ENCODE results near the gene DMD. TPM values are rescaled to one million over a fixed set of nuclear protein-coding genes. Genes with fewer than 3 reads are reported as not detected.

The DMD gene
- total and polyA plus RNA-seq, 9 donors = 14.0 to 70.5 (median 37.6) TPM

DNA sequence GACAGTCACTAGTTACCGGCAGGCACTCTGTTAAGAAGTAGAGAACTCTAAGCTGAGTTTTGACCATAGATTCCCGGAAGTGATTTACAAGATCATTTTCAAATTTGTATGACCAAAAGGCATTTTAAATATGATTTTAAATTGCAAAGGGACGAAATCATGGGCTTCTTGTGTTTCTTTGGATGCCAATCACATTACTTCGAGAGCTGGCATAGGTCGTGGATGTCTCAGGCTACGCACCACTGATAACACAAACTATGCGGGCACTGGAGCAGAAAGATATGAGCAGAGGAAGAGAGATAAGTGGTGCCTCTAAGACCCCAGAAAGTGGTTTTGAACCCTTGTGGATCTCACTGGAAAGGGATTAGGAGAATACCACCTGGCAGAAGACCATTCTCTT is 1845.3 kb downstream of the DMD start:
- Histone ChIP-seq H3K4me1 (ENCODE audit: insufficient read depth) (no peaks in the 10 kb centered on the region), H3K27ac (no peak overlapping the region), H3K4me3 (no peak overlapping the region), H3K9me3 (no peaks in the 10 kb centered on the region), H3K27me3 (no peaks in the 10 kb centered on the region), H3K36me3 (no peaks in the 10 kb centered on the region)
- 70 to 75% (median 74%) methylated on average over 7 of the region's 7 CpGs for WGBS, 3 donors
- intact Hi-C loops (cut with DNase I) = no loop called here
- TF ChIP-seq, protein P1, sequence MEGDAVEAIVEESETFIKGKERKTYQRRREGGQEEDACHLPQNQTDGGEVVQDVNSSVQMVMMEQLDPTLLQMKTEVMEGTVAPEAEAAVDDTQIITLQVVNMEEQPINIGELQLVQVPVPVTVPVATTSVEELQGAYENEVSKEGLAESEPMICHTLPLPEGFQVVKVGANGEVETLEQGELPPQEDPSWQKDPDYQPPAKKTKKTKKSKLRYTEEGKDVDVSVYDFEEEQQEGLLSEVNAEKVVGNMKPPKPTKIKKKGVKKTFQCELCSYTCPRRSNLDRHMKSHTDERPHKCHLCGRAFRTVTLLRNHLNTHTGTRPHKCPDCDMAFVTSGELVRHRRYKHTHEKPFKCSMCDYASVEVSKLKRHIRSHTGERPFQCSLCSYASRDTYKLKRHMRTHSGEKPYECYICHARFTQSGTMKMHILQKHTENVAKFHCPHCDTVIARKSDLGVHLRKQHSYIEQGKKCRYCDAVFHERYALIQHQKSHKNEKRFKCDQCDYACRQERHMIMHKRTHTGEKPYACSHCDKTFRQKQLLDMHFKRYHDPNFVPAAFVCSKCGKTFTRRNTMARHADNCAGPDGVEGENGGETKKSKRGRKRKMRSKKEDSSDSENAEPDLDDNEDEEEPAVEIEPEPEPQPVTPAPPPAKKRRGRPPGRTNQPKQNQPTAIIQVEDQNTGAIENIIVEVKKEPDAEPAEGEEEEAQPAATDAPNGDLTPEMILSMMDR (IDR thresholded peaks at IDR 0.05) = no peak
- no peak for TF ChIP-seq EP300 (IDR thresholded peaks at IDR 0.05)
- TF ChIP-seq POLR2A (IDR thresholded peaks at IDR 0.05) = no peak
- no peak for DNase-seq

DNA sequence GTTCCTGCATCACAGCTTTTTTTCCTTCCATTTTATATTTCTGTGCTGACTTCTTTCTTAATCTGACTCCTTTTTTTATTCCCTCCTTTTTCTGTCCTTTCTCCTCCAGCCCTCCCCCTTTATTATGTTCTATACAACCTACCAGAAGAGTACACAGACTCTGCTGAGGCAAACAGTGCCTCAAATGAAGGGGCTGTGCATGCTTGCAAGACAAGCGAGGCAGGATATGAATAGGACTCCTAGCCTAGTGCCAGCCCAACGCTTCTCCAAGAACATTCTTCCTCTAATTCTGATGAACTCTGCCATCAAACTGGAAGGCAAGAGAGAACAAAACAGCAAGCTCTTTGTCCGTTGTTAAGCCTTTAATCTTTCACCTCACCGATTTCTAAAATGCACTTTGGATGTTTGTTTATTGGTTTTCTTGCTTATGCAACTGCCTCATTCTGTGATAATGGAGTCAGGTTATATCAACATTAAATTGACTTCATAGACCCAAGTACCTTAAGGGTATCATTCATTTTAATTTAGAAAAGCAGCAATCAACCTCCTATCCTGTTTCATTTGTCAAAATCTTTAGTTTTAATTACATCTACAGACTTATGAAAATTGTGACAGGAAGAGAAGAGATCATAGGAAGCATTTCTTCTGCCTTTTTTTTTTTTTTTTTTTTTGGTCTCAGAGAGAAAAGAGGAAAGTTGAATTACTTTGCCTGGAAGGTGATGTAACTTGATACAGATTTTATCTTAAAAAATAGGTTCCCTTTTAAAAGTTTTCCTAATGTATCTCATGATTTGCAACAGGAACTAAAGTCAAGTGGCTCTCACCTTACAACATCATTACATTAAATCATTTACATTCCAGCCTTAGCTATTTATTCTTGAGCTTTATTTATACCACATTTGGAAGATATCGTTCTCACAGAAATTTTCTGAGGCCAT is 1854.8 kb downstream of the DMD start:
- Histone ChIP-seq H3K4me3 (no peak overlapping the region), H3K4me1 (ENCODE audit: insufficient read depth) (no peaks in the 10 kb centered on the region), H3K27me3 (no peaks in the 10 kb centered on the region), H3K36me3 (no peaks in the 10 kb centered on the region), H3K9me3 (no peaks in the 10 kb centered on the region), H3K27ac (no peak overlapping the region)
- intact Hi-C loops (cut with DNase I) = no loop called here
- no peak for DNase-seq
- 42 to 62% (median 49%) methylated on average over 5 of the region's 5 CpGs for WGBS, 3 donors
- no peak for TF ChIP-seq EP300 (IDR thresholded peaks at IDR 0.05)

DNA sequence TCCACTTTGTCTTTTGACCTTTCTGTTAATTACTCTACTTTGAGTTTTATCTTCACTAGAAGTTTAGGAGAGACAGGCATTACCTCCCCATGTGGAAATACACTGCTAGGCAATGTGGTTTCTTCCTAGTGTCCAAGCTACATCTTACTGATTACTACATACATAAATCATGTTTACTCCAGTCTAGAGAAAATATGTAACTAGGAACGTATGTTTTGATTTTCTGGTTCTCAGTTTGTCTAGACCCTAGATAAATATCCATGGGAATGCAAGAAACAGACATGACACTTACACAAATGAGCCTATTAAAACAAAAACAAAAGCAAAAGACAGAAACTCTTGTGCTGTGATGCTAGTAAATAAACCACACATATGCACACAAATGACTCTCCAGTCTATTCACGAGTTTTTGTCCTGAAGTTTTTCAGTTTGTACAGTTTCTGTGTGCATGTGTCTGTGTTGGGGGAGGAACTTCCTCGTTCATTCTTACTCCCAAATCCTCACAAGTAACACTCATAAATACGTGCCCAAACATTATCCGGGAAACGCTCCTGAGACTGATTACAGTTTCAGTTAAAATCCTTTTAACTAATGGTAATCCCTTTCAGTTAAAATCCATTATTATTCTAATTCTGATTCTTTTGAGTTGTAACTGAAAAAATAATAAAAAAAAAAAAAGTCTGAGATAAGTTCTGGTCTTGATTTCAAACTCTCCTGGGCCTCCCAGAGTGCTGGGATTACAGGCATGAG is 1856.0 kb downstream of the DMD start:
- Histone ChIP-seq H3K4me1 (ENCODE audit: insufficient read depth) (no peaks in the 10 kb centered on the region), H3K9me3 (no peaks in the 10 kb centered on the region), H3K27ac (peak overlapping the region in 1 of 2 donors; percentile 2), H3K36me3 (no peaks in the 10 kb centered on the region), H3K27me3 (no peaks in the 10 kb centered on the region), H3K4me3 (no peak overlapping the region)
- no peak for TF ChIP-seq POLR2A (IDR thresholded peaks at IDR 0.05)
- TF ChIP-seq, protein P1 (IDR thresholded peaks at IDR 0.05) = no peak
- TF ChIP-seq EP300 (IDR thresholded peaks at IDR 0.05) = no peak
- 22 to 30% (median 26%) methylated on average over 6 of the region's 6 CpGs for WGBS, 3 donors
- no peak for DNase-seq
- intact Hi-C loops (cut with DNase I) = no loop called here

DNA sequence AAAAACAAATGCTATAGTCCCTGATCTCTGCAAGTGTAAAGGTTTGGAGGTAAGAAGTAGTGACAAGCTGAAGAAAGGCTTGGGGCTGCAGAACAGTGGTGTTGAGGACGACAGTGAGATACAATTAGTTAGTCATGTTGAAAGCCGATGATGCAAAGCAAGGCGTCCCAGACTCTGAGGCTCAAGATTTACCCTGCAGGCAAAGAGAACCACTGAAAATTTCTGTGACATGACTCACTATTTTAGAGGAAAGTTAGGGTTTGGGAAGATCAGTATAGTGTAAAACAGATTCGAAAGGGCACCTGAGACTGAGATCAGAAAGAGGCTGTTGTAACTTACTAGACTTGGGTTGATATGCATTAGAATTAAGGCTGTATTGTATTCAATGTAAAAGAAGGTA is 1858.3 kb downstream of the DMD start:
- WGBS, 3 donors = 62 to 72% (median 67%) methylated on average over 4 of the region's 4 CpGs
- Histone ChIP-seq H3K4me3 (no peak overlapping the region), H3K27me3 (no peaks in the 10 kb centered on the region), H3K36me3 (no peaks in the 10 kb centered on the region), H3K27ac (no peak overlapping the region), H3K4me1 (ENCODE audit: insufficient read depth) (no peaks in the 10 kb centered on the region), H3K9me3 (no peaks in the 10 kb centered on the region)
- intact Hi-C loops (cut with DNase I) = no loop called here
- TF ChIP-seq, protein P1 (IDR thresholded peaks at IDR 0.05) = no peak
- TF ChIP-seq POLR2A (IDR thresholded peaks at IDR 0.05) (no peak), EP300 (IDR thresholded peaks at IDR 0.05) (no peak)
- no peak for DNase-seq

DNA sequence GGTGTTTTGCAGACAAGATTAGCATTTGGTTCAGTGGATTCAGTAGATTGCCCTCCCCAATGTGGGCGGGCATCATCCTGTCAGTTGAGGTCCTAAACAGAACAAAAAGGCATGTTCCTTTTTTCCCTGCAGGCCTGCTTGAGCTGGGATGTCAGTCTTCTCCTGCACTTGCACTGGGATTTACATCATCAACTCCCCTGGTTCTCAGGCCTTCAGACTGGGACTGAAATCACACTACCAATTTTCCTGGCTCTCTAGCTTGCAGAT is 1860.6 kb downstream of the DMD start:
- Histone ChIP-seq H3K27ac (no peak overlapping the region), H3K9me3 (no peaks in the 10 kb centered on the region), H3K4me1 (ENCODE audit: insufficient read depth) (no peaks in the 10 kb centered on the region), H3K27me3 (no peaks in the 10 kb centered on the region), H3K4me3 (no peak overlapping the region), H3K36me3 (no peaks in the 10 kb centered on the region)
- TF ChIP-seq POLR2A (IDR thresholded peaks at IDR 0.05) = no peak
- no peak for TF ChIP-seq EP300 (IDR thresholded peaks at IDR 0.05)
- TF ChIP-seq, protein P1 (IDR thresholded peaks at IDR 0.05) = no peak
- DNase-seq = no peak
- WGBS, 3 donors = 71 to 83% (median 81%) methylated on average over 1 of the region's 1 CpG
- intact Hi-C loops (cut with DNase I) = no loop called here

Measured in ovary (tissue), 9 donors.